PFSK-1 (cell line): ENCODE results near the gene F10.

ENCODE experiments used
- FOXP2 ChIP-seq: optimal IDR thresholded peaks from 2 replicates; pipeline ENCODE3; 2011; ENCODE audit warnings: borderline replicate concordance, control low read depth, inconsistent platforms; ENCODE audit not compliant: insufficient read depth; ENCODE audit errors: extremely low read length, extremely low read depth
- POLR2AphosphoS5 ChIP-seq: IDR thresholded peaks from 2 replicates; pipeline ENCODE4 v1.6.1; 2012; ENCODE audit warnings: low read depth, mild to moderate bottlenecking, control low read depth, low read length, moderate library complexity
- TF ChIP-seq, protein P1 (sequence below), 2 experiments: IDR thresholded peaks; 2 replicates each; pipeline versions ENCODE4 v1.6.1 to v1.8.0; 2011 to 2012; ENCODE audit warnings: low read depth in 2 of 2, low read length in 2 of 2, control low read depth in 1 of 2, inconsistent platforms in 1 of 2, mild to moderate bottlenecking in 1 of 2, moderate library complexity in 1 of 2; ENCODE audit not compliant: insufficient read depth in 1 of 2

DNA sequence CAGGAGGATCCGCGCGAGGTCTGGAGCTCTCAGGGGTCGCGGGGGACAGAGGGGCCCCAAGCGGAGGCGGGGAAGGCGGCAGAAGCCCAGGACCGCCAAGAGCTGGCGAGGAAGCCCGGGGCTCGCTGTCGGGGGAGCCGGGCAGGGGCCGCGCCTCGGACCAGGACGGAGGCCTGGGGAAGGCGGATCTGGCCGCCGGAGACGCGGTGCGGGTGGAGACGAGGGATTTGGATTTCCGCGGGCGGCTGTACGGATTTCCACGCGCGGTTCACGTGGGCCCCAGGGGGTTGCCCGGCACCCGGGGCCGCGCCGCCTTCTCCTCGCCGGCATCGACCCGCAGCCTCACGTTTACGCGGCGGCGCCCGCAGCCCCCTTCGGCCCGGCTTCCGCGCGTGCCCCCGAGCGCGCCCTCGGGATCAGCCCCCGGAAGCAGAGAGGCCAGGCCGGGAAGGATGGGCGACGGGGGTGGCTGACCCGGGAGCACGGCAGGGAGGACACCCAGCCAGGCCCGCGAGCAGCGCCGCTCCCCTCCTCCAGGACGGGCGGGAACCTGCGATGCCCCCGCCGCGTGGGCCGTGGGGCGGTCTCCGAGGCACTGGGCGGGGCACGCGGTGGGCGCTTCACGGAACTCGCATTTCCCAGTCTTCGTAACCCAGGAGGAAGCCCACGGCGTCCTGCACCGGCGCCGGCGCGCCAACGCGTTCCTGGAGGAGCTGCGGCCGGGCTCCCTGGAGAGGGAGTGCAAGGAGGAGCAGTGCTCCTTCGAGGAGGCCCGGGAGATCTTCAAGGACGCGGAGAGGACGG, 12.3 kb upstream of the F10 start:
- TF ChIP-seq POLR2AphosphoS5 (no peak), FOXP2 (no peak)
- TF ChIP-seq, protein P1, sequence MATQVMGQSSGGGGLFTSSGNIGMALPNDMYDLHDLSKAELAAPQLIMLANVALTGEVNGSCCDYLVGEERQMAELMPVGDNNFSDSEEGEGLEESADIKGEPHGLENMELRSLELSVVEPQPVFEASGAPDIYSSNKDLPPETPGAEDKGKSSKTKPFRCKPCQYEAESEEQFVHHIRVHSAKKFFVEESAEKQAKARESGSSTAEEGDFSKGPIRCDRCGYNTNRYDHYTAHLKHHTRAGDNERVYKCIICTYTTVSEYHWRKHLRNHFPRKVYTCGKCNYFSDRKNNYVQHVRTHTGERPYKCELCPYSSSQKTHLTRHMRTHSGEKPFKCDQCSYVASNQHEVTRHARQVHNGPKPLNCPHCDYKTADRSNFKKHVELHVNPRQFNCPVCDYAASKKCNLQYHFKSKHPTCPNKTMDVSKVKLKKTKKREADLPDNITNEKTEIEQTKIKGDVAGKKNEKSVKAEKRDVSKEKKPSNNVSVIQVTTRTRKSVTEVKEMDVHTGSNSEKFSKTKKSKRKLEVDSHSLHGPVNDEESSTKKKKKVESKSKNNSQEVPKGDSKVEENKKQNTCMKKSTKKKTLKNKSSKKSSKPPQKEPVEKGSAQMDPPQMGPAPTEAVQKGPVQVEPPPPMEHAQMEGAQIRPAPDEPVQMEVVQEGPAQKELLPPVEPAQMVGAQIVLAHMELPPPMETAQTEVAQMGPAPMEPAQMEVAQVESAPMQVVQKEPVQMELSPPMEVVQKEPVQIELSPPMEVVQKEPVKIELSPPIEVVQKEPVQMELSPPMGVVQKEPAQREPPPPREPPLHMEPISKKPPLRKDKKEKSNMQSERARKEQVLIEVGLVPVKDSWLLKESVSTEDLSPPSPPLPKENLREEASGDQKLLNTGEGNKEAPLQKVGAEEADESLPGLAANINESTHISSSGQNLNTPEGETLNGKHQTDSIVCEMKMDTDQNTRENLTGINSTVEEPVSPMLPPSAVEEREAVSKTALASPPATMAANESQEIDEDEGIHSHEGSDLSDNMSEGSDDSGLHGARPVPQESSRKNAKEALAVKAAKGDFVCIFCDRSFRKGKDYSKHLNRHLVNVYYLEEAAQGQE (IDR thresholded peaks at IDR 0.05; ENCODE audit: insufficient read depth in 1 of 2, low read depth in 2 of 2, low read length in 2 of 2): no peak
